Measurements from ENCODE around the gene RNASEH2B.

DNA sequence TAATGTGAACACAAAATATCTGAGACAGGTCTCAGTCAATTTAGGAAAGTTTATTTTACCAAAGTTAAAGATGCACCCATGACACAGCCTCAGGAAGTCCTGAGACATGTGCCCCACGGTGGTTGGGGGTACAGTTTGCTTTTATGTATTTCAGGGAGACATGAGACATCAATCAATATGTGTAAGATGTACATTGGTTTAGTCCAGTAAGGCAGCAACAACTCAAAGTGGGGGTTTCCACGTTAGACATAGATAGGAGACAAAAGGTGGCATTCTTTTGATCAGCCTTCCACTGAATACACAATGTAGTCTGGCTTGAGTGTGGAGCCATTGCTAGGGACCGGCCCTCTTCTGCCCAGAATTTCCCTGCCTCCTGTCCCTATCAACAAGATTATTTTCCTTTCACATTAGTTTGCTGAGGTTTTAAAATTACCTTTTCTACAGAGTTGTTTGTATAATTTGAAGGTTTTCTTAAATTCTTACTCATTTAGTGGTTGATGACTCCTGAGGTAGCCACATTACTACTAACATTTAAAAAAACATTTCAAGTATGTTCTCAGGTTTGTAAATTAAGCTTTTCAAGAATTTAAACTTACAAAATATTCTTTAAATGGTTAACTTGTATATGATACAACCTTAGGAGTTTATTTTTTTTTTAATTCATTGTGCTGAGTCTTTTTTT, 33.2 kb downstream of the RNASEH2B start:
- TF ChIP-seq, protein P1, sequence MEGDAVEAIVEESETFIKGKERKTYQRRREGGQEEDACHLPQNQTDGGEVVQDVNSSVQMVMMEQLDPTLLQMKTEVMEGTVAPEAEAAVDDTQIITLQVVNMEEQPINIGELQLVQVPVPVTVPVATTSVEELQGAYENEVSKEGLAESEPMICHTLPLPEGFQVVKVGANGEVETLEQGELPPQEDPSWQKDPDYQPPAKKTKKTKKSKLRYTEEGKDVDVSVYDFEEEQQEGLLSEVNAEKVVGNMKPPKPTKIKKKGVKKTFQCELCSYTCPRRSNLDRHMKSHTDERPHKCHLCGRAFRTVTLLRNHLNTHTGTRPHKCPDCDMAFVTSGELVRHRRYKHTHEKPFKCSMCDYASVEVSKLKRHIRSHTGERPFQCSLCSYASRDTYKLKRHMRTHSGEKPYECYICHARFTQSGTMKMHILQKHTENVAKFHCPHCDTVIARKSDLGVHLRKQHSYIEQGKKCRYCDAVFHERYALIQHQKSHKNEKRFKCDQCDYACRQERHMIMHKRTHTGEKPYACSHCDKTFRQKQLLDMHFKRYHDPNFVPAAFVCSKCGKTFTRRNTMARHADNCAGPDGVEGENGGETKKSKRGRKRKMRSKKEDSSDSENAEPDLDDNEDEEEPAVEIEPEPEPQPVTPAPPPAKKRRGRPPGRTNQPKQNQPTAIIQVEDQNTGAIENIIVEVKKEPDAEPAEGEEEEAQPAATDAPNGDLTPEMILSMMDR (conservative IDR thresholded peaks at IDR 0.05; ENCODE audit: low read length): no peak
- no peak for TF ChIP-seq EZH2phosphoT487 (IDR thresholded peaks at IDR 0.05; ENCODE audit: borderline replicate concordance, low read depth, low read length)
